ENCODE measurements around the gene DLX1.

- TF ChIP-seq CTCF (conservative IDR thresholded peaks at IDR 0.05) (no peak), EZH2 (IDR thresholded peaks at IDR 0.05; ENCODE audit: low read depth) (no peak)
Measured at GRCh38 chr2:172088245-172089004, 3.1 kb downstream of the DLX1 start.

Data from PC-9 (cell line).